Loucy (cell line): ENCODE measurements around the gene AURKAIP1.

ENCODE experiments used
- CTCF ChIP-seq: fragments of 200-600 bp; sonication (generic); conservative IDR thresholded peaks from 2 replicates; pipeline ENCODE4 v1.5.1; 2014; ENCODE audit warnings: mild to moderate bottlenecking, antibody characterized with exemption, low read length
- EZH2phosphoT487 ChIP-seq: fragments of 200-600 bp; IDR thresholded peaks from 2 replicates; pipeline ENCODE4 v1.6.1; 2018; ENCODE audit warnings: antibody characterized with exemption, mild to moderate bottlenecking, moderate library complexity, borderline replicate concordance

- no peak for TF ChIP-seq CTCF
- TF ChIP-seq EZH2phosphoT487: no peak
These were observed 39.7 kb downstream of the AURKAIP1 start for GRCh38 chr1:1335283-1335682.
